Measurements from ENCODE around the gene AATK. TPM values are rescaled to one million over a fixed set of nuclear protein-coding genes. Genes with fewer than 3 reads are reported as not detected.
A peak's percentile ranks its signal among the peaks of the same experiment; 100 is the strongest.

AATK gene
- total and polyA plus RNA-seq, 10 donors: 2.5 to 69.5 (median 20.1) TPM

GRCh38 chr17:81118308-81119221 lies 47.5 kb downstream of the AATK start:
- Histone ChIP-seq H3K4me3 (peak overlapping the region in 4 of 8 donors; percentile 21 to 60 (median 44)), H3K27ac (peak overlapping the region in 7 of 8 donors; percentile 38 to 76 (median 69)), H3K9me3 (no peaks in the 10 kb centered on the region), H3K4me1 (peaks cover 0 to 43% (median 25%) of the 10 kb centered on the region in 6 donors), H3K36me3 (peaks cover 0 to 88% (median 8%) of the 10 kb centered on the region in 6 donors), H3K27me3 (replicated peaks in 1 of 7) (peaks cover 0 to 4% (median 0%) of the 10 kb centered on the region in 7 donors)
- intact Hi-C loops (cut with DNase I; ENCODE audit: low total_unique reads): no loop called here
- TF ChIP-seq POLR2A (IDR thresholded peaks at IDR 0.05) (no peak), POLR2AphosphoS5 (IDR thresholded peaks at IDR 0.05) (no peak), CTCF (IDR thresholded peaks at IDR 0.05 in 8 of 11, conservative IDR thresholded peaks at IDR 0.05 in 3 of 11) (no peak)
- no peak for DNase-seq
- 26 to 65% (median 58%) methylated on average over 14 to 24 of the region's 24 CpGs for WGBS, 5 donors

GRCh38 chr17:81117672-81118198 lies 48.3 kb downstream of the AATK start:
- H3K4me1 ChIP-seq: peaks cover 0 to 52% (median 28%) of the 10 kb centered on the region in 6 donors
- DNase-seq: no peak
- peaks cover 0 to 2% (median 0%) of the 10 kb centered on the region in 7 donors for H3K27me3 ChIP-seq (replicated peaks in 1 of 7)
- no peak overlapping the region for H3K4me3 ChIP-seq
- 72 to 79% (median 74%) methylated on average over 18 to 20 of the region's 20 CpGs for WGBS, 5 donors
- no peaks in the 10 kb centered on the region for H3K9me3 ChIP-seq
- TF ChIP-seq POLR2AphosphoS5 (IDR thresholded peaks at IDR 0.05) (peak; percentile 61 to 75 (median 72)), CTCF (IDR thresholded peaks at IDR 0.05 in 8 of 11, conservative IDR thresholded peaks at IDR 0.05 in 3 of 11) (no peak)
- intact Hi-C loops (cut with DNase I; ENCODE audit: low total_unique reads): no loop called here
- H3K36me3 ChIP-seq: peaks cover 0 to 79% (median 8%) of the 10 kb centered on the region in 6 donors
- H3K27ac ChIP-seq: peak overlapping the region in 7 of 8 donors; percentile 38 to 76 (median 69)

GRCh38 chr17:81116704-81117103 lies 49.3 kb downstream of the AATK start:
- H3K9me3 ChIP-seq: no peaks in the 10 kb centered on the region
- peaks cover 0 to 54% (median 28%) of the 10 kb centered on the region in 6 donors for H3K4me1 ChIP-seq
- no peak overlapping the region for H3K4me3 ChIP-seq
- TF ChIP-seq POLR2A (IDR thresholded peaks at IDR 0.05) (no peak), CTCF (IDR thresholded peaks at IDR 0.05 in 8 of 11, conservative IDR thresholded peaks at IDR 0.05 in 3 of 11) (no peak), POLR2AphosphoS5 (IDR thresholded peaks at IDR 0.05) (no peak)
- H3K36me3 ChIP-seq: peaks cover 0 to 75% (median 4%) of the 10 kb centered on the region in 6 donors
- intact Hi-C loops (cut with DNase I; ENCODE audit: low total_unique reads): no loop called here
- no peak for DNase-seq
- WGBS, 5 donors: 72 to 89% (median 76%) methylated on average over 5 to 8 of the region's 8 CpGs
- peak overlapping the region in 5 of 8 donors; percentile 46 to 76 (median 73) for H3K27ac ChIP-seq
- no peaks in the 10 kb centered on the region for H3K27me3 ChIP-seq (replicated peaks in 1 of 7)
